HG03442 (cell line): ENCODE measurements around the gene KLF16.

Source experiments
- ATAC-seq: cut with Tn5 transposase; IDR thresholded peaks from one replicate; pipeline ENCODE4 v1.9.1; 2021; ENCODE audit warnings: mild to moderate bottlenecking, moderate library complexity; ENCODE audit not compliant: unreplicated experiment

The KLF16 gene

DNA sequence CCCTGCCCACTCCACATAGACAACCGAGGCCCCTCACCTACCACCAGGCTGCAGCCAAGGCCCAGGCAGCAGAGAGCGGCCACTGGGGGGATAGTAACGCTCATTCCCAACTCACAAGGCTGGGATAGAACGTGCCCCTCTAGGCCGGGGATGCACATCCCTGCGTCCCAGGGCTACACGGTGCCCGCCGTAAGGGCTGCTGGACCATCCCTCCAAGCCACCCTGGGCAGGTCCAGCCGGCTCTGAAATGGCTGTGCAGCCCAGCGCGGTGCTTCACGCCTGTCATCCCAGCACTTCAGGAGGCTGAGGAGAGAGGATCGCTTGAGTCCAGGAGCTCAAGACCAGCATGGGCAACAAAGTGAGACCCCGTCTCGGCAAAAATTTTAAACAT is 18.3 kb downstream of the KLF16 start:
- ATAC-seq = no peak

DNA sequence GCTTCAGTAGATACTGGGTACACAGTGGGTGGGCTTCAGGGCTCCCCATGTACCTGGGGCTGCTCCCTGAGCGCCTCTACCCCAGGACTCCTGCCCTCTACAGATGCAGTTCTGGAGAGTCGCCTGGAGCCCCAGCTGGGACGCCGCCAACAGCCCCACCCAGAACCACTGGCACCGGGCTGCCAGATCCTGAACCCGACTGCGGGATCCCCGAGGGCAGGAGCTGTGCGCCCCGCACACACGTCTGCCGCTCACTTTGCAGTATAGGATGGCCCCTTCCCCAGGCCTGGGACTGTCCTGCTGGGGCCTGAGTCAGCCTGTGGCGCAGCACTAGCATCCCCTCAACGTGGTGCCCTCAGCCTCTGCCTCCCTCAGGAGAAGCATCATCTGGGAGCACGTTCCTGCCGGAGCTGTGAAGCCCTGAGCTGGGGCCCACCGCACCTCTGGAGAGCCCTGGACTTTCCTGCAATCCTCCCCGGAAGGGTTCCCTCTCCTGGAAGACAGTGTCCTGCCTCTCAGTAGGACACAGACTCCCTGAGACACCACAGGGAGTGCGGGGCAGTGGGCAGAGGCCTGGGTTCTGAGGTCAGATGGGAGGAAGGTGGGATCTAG is 18.8 kb downstream of the KLF16 start:
- ATAC-seq = no peak

DNA sequence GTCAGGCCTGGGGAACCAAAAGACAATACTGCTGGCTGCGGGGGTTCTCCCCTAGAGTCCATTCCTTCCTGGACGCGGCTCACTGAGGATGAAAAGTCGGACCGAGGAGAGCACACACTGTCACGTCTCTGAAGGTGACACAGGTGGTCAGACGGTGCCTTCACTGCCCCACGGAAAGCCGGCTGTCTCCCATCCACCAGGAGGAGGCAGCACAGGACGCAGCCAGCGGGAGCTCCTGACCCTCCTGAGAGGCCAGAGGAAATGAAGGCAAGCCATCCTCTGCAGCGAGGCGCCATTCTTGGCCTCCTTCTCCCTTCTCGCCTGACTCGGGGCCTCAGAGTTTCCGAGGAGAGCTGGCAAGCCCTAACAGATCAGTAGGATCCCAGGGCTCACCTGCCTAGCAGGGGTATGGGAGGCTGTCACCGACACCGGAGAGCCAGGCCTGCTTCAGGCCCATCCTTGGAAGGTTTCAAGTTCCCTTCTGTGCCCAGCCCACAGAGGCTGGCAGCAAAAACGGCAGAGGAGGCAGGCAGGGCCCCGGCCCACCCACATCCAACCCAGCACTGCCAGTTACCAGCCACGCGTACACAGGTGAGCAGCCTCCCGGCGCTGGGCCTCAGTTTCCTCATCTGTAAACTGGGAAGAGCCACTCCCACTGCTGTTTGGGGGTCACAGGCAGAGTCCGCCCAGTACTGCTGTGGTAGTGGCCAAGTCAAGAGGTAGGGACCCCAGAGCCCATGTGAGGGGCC is 19.6 kb downstream of the KLF16 start:
- no peak for ATAC-seq

DNA sequence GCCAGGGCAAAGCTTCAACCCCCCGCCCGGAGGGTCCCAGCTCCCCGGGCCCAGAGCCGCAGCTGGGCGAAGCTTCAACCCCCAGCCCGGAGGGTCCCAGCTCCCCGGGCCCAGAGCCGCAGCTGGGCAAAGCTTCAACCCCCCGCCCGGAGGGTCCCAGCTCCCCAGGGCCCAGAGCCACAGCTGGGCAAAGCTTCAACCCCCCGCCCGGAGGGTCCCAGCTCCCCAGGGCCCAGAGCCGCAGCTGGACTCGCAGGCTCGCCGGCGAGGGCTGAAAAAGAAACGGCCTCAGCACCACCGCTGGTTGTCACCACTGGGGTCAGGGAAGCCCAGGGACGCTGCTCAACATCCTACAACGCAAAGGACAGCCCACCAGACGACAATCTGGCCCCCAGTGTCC is 20.3 kb downstream of the KLF16 start:
- no peak for ATAC-seq

DNA sequence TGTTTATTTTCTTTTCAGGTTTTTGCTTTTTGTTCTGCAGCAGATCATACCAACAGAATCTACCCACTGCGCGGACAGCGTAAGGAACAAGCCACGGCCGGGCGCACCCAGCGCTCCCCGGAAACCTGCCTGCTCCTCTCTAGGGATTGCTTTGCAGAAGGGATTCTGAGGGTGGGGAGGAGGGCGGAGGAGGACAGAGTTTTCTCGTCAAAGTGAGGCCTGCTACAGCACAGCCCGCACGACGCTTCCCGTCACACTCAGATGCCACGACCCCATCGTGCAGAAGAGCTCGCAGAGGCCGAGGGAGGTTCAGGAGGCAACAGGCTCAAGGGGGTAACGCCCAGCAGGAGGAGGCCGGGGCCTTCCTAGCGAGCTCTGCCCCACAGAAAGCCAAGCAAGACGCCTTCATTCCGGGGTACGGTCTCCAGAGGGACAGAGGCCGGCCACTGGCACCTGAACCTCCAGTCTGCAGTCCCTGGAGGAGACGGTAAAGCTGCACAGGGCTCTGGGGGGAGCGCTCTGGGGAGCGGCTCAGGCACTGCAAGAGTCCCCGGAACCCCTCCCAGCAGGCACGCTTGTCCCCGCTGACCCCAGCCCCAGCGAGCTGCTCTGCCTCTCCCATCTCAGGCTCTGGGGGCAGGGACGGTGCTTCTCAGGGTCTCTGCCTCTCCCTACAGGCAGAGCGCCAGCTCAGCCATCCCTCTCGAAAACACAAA is 22.0 kb downstream of the KLF16 start:
- no peak for ATAC-seq

DNA sequence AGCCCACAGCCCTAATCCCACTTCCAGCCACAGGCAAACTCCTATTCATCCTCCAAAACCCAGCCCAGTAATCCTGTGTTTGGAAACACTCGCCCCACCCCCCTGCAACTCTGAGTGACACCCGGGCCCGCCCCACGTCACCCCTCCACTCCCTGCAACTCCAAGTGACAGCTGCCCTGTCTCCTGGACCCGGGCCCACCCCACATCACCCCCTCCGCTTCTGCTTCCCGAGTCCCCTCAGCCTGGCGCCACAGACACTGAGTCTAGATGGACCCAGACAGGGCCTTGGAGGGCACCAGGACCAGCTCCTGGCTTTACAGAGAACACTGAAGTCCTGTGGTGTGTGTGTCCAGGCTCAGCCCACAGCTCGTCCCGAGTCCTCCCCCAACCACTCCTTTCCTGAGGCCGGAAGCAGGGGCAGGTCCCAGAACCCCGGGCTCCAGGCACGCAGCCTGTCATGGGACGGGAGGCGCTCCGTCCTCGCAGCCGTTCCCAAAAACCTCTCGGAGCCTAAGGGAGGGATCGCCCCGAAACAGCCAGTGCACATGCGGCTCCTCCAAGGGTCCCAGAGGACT is 22.8 kb downstream of the KLF16 start:
- ATAC-seq = no peak

DNA sequence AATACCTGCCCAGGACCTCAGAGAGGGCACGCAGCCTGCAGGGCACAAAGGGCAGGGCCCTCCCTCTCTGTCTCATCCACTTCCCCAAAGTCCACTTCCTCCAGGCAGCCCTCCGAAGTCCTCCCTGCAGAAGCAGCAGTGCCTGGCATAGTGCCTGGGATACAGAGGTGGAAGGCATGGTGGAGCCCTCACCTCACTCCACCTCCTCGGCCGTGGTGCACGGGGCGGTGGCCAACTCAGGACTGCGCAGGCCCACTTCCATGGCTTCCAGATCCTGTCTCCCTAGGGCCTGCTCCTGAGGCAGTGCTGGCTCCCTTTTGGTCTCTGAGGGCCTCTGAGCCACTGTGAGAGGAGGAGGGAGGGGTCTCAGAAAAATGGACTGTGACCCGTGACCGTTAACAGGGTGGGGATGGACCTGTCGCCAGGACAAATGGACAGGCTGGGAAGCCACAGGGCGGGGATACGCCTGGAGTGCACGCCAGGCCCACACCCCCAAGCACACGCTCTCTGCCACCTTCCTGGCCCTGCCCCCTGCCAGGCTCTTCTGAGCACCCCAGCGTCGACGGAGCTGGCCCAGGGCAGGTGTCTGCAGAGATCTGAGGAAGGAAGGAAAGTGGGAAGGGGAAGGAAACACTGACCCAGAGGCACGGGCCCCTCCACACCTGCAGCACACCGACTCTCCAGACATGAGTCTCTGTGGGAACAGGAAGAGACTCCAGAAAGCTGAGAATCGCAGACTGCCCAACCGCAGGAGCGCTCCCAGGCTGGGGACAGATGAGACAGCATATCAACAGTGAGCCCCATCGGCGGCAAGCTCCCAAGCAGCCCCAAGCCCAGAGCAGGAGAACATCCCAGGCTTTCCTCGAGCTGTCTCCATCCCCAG is 23.5 kb downstream of the KLF16 start:
- no peak for ATAC-seq

DNA sequence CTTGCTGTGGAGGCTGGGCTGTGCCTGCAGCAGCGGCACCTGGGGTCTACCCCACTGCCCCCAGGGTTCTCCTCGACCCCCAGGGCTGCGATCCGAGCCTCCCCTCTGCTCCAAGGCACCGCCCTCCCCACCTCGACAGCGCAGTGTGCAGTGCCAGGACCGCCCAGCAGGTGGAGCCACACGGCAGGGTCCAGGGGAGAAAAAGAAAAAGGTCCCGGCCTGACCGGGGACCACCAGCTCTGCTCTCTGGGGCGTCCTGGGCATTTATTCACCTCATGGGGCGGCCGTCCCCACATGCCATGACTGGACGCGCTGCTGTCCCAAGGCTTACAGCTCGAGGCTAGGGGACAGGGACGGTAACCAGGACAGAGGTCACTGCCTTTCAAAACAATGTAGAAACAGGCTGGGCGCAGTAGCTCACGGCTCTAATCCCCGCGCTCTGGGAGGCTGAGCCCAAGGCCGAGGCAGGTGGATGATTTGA is 25.7 kb downstream of the KLF16 start:
- ATAC-seq = no peak

DNA sequence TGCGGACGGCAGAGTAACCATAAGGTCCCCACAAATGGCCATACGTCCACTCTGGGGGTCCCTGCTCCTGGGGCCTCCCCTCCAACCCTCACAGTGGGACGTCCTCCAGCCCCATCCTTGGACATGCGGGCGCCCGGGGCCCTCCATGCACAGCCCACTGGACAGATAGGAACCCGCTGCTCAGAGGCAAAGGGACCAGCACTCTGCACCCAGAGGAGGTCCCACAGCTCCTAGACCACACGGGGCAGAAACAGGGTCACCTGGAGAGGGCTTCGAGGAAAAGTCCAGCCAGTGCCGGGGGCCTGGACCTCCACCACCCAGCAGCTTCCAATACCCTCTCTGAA is 26.2 kb downstream of the KLF16 start:
- no peak for ATAC-seq

DNA sequence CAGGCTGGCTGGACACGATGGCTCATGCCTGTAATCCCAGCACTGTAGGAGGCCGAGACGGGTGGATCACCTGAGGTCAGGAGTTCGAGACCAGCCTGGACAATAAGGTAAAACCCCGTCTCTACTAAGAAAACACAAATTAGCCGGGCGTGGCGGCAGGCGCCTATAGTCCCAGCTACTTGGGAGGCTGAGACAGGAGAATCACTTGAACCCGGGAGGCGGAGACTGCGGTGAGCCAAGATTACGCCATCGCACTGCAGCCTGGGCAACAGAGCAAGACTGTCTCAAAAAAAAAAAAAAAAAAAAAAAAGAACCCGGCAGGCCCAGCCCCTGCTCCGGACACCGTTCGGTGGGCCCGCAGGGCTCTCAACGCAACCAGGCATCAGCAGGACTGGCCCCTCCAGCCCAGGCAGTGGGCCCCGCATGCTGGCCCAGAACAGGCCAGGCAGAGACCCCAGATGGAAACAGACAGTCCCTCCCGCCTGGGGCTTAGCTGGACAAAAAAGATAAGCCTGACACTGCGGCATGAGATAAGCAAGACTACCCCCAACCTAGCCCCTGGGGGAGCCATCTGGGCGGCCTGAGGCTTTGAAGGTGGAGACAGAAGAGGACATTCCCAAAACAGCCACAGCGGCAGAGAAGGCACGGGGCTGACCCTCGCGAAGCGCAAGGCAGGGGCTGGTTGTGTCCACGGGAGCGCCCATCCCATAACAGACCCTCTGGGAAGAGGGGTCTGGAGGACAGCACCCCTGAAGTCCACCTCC is 26.7 kb downstream of the KLF16 start:
- ATAC-seq = no peak

DNA sequence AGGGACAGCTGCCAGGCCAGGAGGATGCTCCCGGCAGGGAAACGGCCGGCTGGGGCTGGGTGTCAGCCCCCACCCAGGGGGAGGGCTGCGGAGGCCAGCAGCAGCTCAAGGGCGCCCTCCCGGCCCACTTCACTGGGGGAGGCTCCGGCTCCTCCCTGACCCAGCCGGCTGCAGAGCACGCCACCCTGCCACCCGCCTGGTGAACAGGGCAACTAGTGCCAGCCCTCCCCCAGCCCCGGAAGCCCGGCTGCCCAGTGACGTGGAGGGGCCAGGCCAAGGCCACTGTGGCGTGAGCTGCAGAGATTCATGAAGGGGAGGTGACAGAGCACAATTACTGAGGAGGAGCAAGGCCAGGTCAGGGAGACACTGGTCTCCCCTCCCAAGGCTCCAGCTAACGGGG is 29.8 kb downstream of the KLF16 start:
- no peak for ATAC-seq

DNA sequence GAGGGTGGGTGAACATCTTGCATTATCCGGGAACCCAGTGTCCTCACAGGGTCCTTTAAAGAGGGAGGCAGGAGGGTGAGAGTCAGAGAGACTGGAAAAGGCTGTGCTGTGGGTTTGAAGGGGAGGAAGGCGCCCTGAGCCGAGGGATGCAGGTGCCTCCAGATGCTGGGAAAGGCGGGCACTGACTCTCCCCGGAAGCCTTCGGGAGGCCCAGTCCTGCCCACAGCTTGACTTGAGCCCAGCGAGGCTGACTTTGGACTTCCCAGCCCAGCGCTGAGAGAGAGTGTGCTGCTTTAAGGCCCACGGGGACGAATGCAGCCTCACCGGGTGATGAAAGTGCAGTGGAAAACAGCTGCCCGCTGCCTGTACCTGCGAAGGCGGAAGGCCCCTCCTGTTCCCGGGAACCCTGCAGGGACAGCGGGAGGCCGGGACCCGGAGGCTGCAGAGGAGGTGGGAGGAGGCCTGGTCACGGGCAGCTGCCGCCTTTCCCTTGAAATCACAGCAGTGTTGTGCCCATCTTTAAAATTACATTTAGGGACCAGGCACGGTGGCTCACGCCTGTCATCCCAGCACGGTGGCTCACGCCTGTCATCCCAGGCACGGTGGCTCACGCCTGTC is 31.2 kb downstream of the KLF16 start:
- ATAC-seq = no peak

DNA sequence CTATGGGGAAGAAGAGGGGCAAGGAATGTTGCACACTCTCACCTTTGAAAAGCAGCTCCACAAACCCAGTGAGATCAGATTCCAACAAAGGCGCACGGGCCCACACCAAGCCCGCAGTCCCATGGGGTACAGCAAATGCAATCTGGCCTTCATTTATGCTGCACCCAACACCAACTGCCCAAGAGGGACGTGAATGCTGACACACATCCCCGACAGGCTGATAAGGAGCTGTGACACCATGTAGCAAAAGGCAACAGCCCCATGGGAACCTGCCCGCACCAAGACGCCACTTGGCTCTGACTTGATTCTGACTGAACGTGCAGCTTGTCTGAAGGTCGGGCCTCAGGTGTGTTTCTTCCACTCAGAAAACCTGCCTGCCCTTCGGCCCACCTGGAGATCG is 32.4 kb downstream of the KLF16 start:
- no peak for ATAC-seq

DNA sequence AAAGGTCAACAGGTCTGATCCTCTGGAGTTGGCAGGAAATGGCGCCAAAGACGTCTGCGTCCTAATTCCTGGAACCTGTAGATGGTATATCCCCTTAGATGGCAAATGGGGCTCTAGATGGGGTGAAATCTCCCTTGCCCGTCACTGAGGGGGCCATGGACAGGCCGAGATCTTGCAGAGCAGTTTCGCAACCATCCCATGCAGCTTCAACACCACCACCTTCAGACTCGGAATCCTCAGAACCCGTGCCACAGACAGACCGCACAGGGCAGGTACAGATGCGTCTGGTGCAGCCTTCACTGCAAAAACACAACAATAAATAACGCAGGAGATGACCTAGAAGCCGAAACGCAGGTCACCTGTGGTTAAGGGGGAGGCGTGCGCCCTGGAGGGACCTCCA is 32.8 kb downstream of the KLF16 start:
- ATAC-seq = no peak

DNA sequence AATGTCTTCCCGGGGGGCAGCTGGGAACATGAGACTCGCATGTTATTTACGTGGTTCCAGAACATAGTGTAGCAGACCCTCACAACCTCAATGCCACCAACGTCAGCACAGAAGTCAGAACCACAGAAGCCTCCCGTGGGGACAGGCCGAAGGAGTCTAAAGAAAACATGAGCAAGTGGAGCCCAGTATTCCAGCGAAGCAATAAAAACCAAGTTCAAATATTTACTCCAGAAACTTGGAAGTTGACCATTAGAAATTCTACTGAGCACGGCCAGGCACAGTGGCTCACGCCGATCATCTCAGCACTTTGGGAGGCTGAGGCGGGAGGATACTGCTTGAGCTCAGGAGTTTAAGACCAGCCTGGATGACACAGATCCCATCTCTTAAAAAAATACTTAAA is 33.4 kb downstream of the KLF16 start:
- ATAC-seq = no peak

DNA sequence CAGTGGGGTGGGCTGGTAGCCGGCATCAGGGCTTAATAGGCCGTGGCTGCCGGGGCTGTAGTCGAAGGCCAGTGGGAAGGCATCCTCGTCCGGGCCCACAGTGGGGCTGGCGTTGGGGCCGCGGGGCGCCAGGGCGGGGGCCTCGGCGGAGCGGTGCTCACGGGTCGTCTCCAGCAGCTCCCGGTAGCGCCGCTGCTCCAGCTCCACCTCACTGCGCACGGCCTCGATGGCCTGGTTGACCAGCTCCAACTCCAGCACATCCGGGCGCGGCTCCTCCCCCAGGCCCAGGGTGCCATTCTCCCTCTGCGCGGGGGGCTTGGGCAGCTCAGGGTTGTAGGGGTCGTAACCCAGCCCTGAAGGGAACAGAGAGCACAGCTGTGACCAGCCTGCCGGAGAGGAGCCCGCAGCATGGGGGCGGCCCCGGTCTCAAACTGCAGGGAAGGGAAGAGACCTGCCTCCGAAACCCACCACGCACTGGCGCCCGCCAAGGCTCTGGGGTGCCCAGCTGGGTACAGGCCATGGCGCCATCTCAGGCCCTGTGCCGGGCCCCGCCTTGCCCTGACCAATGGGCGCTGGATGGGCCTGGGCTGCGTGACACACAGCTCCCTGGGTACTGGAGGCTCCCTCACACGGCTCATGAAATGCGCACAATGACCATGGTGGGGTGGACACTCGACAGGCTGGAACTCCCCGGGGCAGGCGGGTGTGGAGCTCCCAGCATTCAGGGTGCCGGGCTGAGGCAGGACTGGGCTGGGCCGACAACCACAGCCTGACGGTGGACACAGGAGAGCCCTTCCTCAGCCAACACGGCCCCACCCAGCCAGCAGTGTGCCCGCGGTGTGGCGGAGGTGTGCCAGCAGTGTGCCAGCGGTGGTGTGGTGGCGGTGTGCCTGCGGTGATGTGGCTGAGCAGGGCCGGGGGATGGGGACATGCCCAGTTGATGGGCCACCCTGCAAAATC is 34.8 kb downstream of the KLF16 start:
- ATAC-seq = no peak

DNA sequence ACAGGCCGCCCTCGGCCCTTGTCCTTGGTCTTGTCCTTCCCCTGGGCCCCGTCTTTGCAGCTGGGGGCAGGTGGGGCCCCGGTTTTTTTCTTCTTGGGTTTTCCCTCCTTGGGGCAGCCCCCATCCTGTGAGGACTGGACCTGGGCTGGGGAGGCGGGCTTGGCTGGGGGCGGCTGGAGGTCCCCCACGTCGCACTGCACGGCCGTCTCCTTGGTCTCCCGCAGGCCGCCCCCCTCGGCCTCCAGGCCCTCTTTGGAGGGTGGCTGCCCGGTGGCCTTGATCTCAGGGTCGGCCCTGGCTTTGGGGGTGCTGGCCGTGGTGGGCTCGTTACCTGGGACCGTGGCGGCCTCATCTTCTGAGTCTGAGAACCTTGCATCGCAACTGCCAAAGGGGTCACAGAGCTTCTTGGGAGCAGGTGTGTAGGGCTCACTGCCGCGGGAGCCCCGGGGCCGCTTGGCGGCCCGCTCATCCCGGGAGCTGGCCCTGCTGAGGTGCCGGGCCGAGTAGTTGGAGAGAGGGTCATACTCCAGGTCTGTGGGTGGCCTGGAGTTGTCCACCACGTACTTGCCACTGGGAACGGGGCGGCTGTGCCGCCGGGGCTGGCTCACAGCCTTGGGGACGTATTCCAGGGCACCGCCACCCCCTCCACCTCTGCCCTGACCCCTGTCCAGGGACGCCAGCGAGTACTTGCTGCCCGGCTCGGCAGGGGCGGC is 35.7 kb downstream of the KLF16 start:
- ATAC-seq = no peak
